ENCODE measurements around the gene GRIN3B.
A peak's percentile ranks its signal among the peaks of the same experiment; 100 is the strongest.

Gene GRIN3B

GRCh38 chr19:1046836-1047695 lies 46.8 kb downstream of the GRIN3B start:
- no peak for DNase-seq

- DNase-seq = no peak
Measured at GRCh38 chr19:1047696-1048147, 47.5 kb downstream of the GRIN3B start.

GRCh38 chr19:1049106-1049505 lies 48.9 kb downstream of the GRIN3B start:
- DNase-seq = no peak

GRCh38 chr19:1049800-1050199 lies 49.6 kb downstream of the GRIN3B start:
- DNase-seq = no peak

- DNase-seq = no peak
Measured at GRCh38 chr19:1050989-1051788, 51.0 kb downstream of the GRIN3B start.

- DNase-seq = no peak
Measured at GRCh38 chr19:1051791-1052190, 51.6 kb downstream of the GRIN3B start.

GRCh38 chr19:1052349-1052975 lies 52.2 kb downstream of the GRIN3B start:
- no peak for DNase-seq

- DNase-seq = no peak
Measured at GRCh38 chr19:1053176-1054101, 53.2 kb downstream of the GRIN3B start.

- no peak for DNase-seq
Measured at GRCh38 chr19:1054102-1055027, 54.1 kb downstream of the GRIN3B start.

- no peak for DNase-seq
Measured at GRCh38 chr19:1055028-1055425, 54.8 kb downstream of the GRIN3B start.

- no peak for DNase-seq
Measured at GRCh38 chr19:1055886-1056620, 55.8 kb downstream of the GRIN3B start.

- DNase-seq = peak; percentile 63
Measured at GRCh38 chr19:1057176-1057855, 57.1 kb downstream of the GRIN3B start.

- no peak for DNase-seq
Measured at GRCh38 chr19:1058112-1058511, 57.9 kb downstream of the GRIN3B start.
